ENCODE data around the gene HDAC4.

HDAC4 gene

DNA sequence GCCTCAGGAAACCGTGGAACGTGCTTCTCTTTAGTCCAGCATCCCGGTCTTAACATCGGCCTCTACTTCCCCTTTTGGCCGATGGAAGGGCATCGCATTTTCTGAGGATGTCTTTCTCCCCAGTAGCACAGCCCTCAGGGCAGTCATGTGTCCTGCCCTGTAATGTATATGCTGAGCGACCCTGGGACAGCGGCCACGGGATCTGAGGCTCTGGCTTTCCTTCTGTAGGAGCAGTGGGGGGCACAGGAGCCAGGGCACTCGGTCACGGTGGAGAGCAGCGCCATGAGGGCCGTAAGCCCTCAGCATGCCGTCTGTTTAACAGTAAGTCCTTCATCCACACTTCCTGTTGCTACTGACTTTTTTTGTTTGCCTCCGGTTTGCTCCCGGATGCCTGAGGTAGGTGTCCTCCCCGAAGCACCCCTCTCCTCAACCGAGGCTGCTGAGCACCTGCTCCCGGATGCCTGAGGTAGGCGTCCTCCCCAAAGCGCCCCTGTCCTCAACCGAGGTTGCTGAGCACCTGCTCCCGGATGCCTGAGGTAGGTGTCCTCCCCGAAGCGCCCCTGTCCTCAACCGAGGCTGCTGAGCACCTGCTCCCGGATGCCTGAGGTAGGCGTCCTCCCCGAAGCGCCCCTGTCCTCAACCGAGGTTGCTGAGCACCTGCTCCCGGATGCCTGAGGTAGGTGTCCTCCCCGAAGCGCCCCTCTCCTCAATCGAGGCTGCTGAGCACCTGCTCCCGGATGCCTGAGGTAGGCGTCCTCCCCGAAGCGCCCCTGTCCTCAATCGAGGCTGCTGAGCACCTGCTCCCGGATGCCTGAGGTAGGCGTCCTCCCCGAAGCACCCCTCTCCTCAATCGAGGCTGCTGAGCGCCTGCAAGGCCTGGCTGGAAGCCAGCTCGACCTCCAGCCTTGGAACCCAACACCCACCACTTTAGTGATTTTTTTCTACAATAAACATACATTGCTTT, 169.3 kb downstream of the HDAC4 start:
- peaks cover 35% of the 10 kb centered on the region for H3K4me1 ChIP-seq (ENCODE audit: insufficient read depth, low read length)
- H3K9ac ChIP-seq (ENCODE audit: low read length): no peak overlapping the region
- H3K27ac ChIP-seq (ENCODE audit: low read depth, low read length): no peak overlapping the region
- H3K36me3 ChIP-seq (ENCODE audit: insufficient read depth, low read length): no peaks in the 10 kb centered on the region
- no peak overlapping the region for H3K4me3 ChIP-seq (ENCODE audit: low read depth in 1 of 2, low read length in 2 of 2)
- no peaks in the 10 kb centered on the region for H3K9me3 ChIP-seq (ENCODE audit: low read length)
- no peaks in the 10 kb centered on the region for H3K27me3 ChIP-seq (ENCODE audit: control insufficient read depth in 1 of 2, insufficient read depth in 2 of 2, low read length in 2 of 2)

DNA sequence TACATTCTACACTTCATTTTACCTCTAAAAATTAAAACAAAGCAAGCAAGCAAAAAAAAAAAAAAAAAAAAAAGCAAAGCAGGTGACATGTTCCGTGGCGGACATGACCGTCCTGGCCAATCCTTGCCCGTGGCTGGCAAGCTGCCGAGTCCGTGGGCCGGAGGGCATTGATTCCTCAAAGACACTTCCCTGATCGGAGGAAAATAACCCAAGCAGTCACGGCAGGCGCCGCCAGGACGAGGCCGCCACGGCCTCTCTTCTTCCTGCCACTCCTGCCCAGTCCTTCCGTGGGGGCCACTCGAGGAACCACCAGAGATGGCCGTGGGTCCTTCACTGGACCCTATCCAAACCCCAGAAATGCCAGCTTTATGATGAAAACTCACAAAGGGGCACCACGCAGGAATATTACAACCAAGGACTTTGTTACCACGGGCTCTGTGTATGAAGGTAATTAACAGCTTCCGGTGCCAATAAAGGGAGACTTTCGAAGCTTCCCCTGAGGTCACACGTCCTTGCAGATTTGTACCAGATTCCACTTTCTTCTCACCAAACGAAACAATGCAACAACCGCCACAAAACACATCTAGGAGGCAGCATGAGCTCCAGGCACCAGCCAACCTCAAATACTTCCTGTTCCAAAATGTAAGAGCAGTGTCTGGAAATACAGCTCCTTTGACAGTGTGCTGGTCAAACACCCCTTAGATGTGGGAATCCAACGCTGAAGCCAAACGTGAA, 170.3 kb downstream of the HDAC4 start:
- Histone ChIP-seq H3K4me1 (ENCODE audit: insufficient read depth, low read length) (peaks cover 46% of the 10 kb centered on the region), H3K9ac (ENCODE audit: low read length) (no peak overlapping the region), H3K9me3 (ENCODE audit: low read length) (no peaks in the 10 kb centered on the region), H3K36me3 (ENCODE audit: insufficient read depth, low read length) (no peaks in the 10 kb centered on the region), H3K4me3 (ENCODE audit: low read depth in 1 of 2, low read length in 2 of 2) (no peak overlapping the region), H3K27ac (ENCODE audit: low read depth, low read length) (no peak overlapping the region), H3K27me3 (ENCODE audit: control insufficient read depth in 1 of 2, insufficient read depth in 2 of 2, low read length in 2 of 2) (no peaks in the 10 kb centered on the region)

DNA sequence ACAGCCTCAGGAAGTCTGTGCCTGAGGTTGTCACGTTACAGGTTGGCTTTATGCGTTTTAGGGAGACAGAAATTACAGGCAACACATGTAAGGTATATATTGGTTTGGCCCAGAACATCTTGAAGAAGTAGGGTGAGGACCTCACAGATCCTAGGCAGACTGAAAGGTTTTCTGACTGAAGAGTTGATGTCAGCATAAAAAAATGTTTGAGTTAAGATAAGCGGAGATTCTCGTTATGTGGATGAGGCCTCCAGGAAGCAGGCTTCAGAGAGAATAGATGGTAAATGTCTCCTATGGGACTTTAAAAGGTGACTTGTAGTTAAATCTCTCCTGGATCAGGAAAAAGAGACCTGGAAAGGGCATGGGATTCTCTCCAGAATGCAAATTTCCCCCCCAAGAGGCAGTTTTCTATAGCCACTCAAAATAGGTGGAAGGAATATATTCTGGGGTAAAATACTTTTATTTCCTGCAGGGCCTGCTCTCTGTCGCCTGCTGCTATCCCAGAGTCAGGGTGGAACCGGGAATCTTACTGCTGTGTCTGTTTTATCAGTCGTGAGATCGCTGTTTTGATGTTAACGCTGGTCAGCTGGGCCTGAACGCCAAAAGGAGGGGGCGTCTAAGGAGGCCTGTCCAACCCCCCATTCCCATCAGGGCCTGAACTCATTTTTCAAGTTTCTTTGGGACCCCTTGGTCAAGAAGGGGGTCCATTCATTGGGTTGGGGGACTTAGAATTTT, 171.1 kb downstream of the HDAC4 start:
- Histone ChIP-seq H3K27ac (ENCODE audit: low read depth, low read length) (no peak overlapping the region), H3K4me1 (ENCODE audit: insufficient read depth, low read length) (peaks cover 53% of the 10 kb centered on the region)

DNA sequence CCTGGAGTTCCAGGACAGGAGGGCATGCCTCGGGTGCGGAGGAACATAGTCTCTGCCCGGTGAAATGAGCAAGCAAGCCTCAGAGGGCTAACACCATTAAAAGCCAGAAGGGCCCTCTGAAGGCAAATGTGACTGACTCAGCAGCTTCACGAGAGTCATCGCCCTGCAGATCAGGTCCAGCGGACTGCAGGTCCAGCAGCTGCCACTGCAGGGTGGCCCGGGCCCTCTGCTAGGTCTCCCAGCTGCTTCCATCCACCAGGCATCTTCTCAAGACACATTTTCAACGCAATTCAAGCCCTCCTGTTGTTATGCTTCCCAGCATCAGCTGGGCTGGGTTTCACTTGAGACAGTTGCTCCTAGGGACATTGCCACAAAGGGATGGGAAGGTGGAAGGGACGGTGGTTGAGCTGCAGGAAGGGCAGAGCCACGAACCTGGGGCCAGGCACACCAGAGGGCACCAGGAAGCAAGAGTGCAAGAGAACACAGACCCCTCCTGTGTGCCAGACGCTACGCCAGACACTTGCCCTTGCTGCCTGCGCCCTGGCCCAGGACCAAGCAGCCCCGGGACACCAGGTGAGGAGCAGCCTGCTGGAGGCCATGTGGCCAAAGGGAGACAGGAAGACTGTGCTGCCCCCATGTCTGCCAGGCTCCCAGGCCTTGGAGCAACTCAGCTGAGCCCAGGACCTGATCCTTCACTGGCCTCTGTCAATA, 173.0 kb downstream of the HDAC4 start:
- Histone ChIP-seq H3K36me3 (ENCODE audit: insufficient read depth, low read length) (no peaks in the 10 kb centered on the region), H3K27ac (ENCODE audit: low read depth, low read length) (peak overlapping the region; percentile 69), H3K4me1 (ENCODE audit: insufficient read depth, low read length) (peaks cover 72% of the 10 kb centered on the region), H3K27me3 (ENCODE audit: control insufficient read depth in 1 of 2, insufficient read depth in 2 of 2, low read length in 2 of 2) (no peaks in the 10 kb centered on the region), H3K4me3 (ENCODE audit: low read depth in 1 of 2, low read length in 2 of 2) (no peak overlapping the region), H3K9ac (ENCODE audit: low read length) (no peak overlapping the region), H3K9me3 (ENCODE audit: low read length) (no peaks in the 10 kb centered on the region)

More for the DNA sequence above, 171.1 kb downstream of the HDAC4 start:
- H3K36me3 ChIP-seq (ENCODE audit: insufficient read depth, low read length): no peaks in the 10 kb centered on the region
- H3K4me3 ChIP-seq (ENCODE audit: low read depth in 1 of 2, low read length in 2 of 2): no peak overlapping the region
- H3K9me3 ChIP-seq (ENCODE audit: low read length): no peaks in the 10 kb centered on the region
- no peaks in the 10 kb centered on the region for H3K27me3 ChIP-seq (ENCODE audit: control insufficient read depth in 1 of 2, insufficient read depth in 2 of 2, low read length in 2 of 2)
- H3K9ac ChIP-seq (ENCODE audit: low read length): no peak overlapping the region

DNA sequence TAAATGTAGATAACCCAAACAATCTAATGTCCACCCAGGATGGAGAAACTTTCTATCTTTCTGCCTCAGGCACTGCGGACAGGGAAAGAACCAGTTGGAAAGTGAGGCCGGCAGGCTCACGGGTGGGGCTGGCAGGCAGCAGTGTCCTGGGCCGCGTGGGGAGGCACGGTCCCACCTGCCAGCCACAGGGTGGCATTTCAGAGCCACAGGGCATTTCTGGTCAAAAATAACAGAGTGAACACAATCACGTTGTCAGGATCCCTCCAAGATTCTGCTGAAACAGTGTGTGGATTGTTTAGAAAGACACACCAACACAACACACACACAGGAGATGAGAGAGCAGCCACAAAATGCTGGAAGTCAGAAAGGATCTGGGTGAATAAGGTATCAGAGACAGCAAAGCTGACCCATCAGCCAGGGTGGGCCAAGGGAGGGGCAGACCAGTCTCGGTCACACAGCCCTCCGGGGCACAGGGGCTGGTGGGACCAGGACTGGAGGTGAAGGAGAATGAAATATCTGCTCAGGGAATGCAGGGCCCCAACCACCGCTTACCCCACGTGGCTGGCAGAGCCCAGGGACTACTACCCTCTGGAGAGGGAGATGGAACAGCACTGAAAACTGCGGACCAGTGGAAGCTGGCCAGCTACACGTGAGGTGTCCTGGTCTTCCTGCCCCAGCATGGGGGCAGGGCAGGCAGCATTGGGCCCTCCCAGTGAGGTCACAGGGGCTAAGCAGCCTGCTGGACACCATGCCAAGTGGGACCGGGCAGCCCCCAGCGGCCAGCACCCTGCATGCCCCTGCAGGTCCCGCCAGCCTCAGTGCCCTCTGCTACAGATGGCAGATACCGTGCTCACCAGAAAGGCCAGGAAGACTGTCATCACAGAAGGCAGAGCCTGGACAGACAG, 173.9 kb downstream of the HDAC4 start:
- Histone ChIP-seq H3K27ac (ENCODE audit: low read depth, low read length) (peak overlapping the region; percentile 69), H3K9me3 (ENCODE audit: low read length) (no peaks in the 10 kb centered on the region), H3K9ac (ENCODE audit: low read length) (peak overlapping the region; percentile 46), H3K27me3 (ENCODE audit: control insufficient read depth in 1 of 2, insufficient read depth in 2 of 2, low read length in 2 of 2) (no peaks in the 10 kb centered on the region), H3K36me3 (ENCODE audit: insufficient read depth, low read length) (no peaks in the 10 kb centered on the region), H3K4me1 (ENCODE audit: insufficient read depth, low read length) (peaks cover 77% of the 10 kb centered on the region), H3K4me3 (ENCODE audit: low read depth in 1 of 2, low read length in 2 of 2) (no peak overlapping the region)

DNA sequence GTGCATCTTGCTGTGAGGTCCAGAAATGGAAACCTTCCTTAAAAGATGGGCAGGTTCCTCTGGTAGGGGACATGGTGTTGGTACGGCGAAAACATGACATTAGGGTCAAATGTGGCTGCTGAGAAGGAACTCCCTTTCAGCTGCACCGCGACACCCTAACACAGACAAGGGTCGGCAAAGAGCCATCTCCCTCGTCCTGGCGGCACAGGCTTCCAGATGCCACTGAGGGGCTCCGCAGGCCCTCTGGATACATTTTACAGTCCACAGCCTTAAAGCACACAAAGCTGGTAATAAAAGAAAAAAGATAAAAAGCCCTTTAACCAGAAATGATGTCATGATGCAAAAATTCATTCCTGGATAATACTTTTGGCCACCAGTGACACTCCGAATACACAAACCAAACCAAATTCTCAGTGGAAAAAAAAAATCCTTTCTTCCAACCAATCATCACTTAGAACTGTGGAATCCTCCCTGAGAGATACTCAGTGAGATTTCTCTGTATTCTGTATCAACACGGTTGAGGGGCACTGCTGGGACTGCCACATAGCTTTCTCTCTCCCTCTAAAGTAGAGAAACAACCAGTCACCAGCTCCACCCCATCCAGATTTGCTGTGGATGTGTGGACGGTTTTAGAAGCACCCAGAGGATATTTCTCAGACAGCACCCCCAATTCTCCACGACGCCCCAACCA, 174.8 kb downstream of the HDAC4 start:
- peaks cover 84% of the 10 kb centered on the region for H3K4me1 ChIP-seq (ENCODE audit: insufficient read depth, low read length)
- peak overlapping the region; percentile 46 for H3K9ac ChIP-seq (ENCODE audit: low read length)
- no peaks in the 10 kb centered on the region for H3K9me3 ChIP-seq (ENCODE audit: low read length)
- no peak overlapping the region for H3K4me3 ChIP-seq (ENCODE audit: low read depth in 1 of 2, low read length in 2 of 2)
- H3K27ac ChIP-seq (ENCODE audit: low read depth, low read length): peak overlapping the region; percentile 69
- no peaks in the 10 kb centered on the region for H3K27me3 ChIP-seq (ENCODE audit: control insufficient read depth in 1 of 2, insufficient read depth in 2 of 2, low read length in 2 of 2)
- H3K36me3 ChIP-seq (ENCODE audit: insufficient read depth, low read length): no peaks in the 10 kb centered on the region

DNA sequence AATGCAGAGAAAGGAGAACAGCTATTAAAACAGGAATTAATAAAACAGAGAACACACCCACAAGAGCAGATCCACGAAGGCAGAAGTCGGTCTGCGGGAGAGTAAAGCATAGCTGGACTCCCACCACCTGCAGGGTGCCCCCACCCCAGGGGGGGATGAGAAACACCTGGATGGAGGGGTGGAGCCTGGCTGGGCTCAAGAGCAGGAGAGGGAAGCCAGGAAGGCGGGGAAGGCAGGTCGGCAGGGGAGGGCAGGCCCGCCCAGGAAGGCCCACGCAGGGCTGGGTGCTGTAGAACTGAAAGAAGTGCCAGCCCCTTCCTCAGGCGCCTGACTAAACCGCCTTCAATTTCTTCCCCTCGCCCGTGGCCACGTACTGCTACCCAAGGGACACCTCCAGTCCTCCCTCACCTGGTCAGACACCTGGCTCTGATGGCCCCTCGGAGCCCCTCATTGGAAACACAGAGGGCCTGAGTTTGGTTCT, 175.4 kb downstream of the HDAC4 start:
- no peaks in the 10 kb centered on the region for H3K36me3 ChIP-seq (ENCODE audit: insufficient read depth, low read length)
- H3K4me1 ChIP-seq (ENCODE audit: insufficient read depth, low read length): peaks cover 86% of the 10 kb centered on the region
- peak overlapping the region; percentile 29 for H3K27ac ChIP-seq (ENCODE audit: low read depth, low read length)
- no peaks in the 10 kb centered on the region for H3K9me3 ChIP-seq (ENCODE audit: low read length)
- H3K27me3 ChIP-seq (ENCODE audit: control insufficient read depth in 1 of 2, insufficient read depth in 2 of 2, low read length in 2 of 2): no peaks in the 10 kb centered on the region
- H3K4me3 ChIP-seq (ENCODE audit: low read depth in 1 of 2, low read length in 2 of 2): no peak overlapping the region
- H3K9ac ChIP-seq (ENCODE audit: low read length): peak overlapping the region; percentile 11

DNA sequence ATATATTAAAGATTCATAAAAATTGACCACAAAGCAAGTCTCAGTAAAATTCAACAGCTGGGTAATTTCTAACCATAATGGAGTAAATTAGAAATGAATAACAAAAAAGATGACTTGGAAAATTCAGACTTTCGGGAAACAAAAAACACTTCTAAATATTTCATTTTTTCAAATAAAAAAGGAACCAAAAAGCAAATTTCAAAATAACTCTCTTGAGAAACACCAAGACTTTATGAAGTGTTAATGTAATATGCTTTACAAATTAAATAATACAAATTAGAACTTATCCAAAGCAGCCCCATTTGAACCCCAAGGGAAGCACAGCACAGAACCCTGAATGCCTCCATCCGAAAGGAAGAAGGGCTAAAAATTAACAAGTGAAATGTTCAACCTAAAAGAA, 175.9 kb downstream of the HDAC4 start:
- no peaks in the 10 kb centered on the region for H3K27me3 ChIP-seq (ENCODE audit: control insufficient read depth in 1 of 2, insufficient read depth in 2 of 2, low read length in 2 of 2)
- no peak overlapping the region for H3K4me3 ChIP-seq (ENCODE audit: low read depth in 1 of 2, low read length in 2 of 2)
- peak overlapping the region; percentile 46 for H3K27ac ChIP-seq (ENCODE audit: low read depth, low read length)
- peaks cover 86% of the 10 kb centered on the region for H3K4me1 ChIP-seq (ENCODE audit: insufficient read depth, low read length)
- no peaks in the 10 kb centered on the region for H3K9me3 ChIP-seq (ENCODE audit: low read length)
- H3K9ac ChIP-seq (ENCODE audit: low read length): peak overlapping the region; percentile 11
- H3K36me3 ChIP-seq (ENCODE audit: insufficient read depth, low read length): no peaks in the 10 kb centered on the region

DNA sequence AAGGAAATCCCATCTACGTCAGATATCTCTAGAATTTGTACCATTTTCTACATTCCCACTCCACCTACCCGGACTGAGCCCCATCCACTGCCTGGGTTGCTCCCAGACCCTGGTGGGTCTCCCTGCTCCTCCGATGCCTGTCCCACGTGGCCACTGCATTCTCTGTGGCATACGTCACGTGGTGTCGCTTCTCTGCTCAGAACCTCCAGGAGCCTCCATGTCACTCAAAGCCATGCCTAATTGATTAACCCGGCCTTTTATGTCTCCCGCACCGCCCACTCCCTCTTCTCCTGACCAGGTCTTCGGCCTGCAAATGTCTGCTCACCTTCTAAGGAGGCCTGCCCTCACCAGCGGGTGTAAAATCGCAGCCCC, 176.6 kb downstream of the HDAC4 start:
- Histone ChIP-seq H3K4me1 (ENCODE audit: insufficient read depth, low read length) (peaks cover 88% of the 10 kb centered on the region), H3K27ac (ENCODE audit: low read depth, low read length) (peak overlapping the region; percentile 53), H3K27me3 (ENCODE audit: control insufficient read depth in 1 of 2, insufficient read depth in 2 of 2, low read length in 2 of 2) (no peaks in the 10 kb centered on the region), H3K36me3 (ENCODE audit: insufficient read depth, low read length) (no peaks in the 10 kb centered on the region), H3K9ac (ENCODE audit: low read length) (no peak overlapping the region), H3K9me3 (ENCODE audit: low read length) (no peaks in the 10 kb centered on the region), H3K4me3 (ENCODE audit: low read depth in 1 of 2, low read length in 2 of 2) (peak overlapping the region in 1 of 2 donors; percentile 37)
